Measurements from ENCODE around the gene ADGRB3. TPM values are rescaled to one million over a fixed set of nuclear protein-coding genes. Genes with fewer than 3 reads are reported as not detected.

The ADGRB3 gene
- total and polyA plus RNA-seq, 10 of the 15 experiments (the other 5 are each of a cell fraction or from before 2014, with no cell fraction given) = 0.03 to 0.06 TPM; not detected in 8

- DNase-seq (ENCODE audit: low read depth, low spot score) = no peak
- H2AFZ ChIP-seq (ENCODE audit: control insufficient read depth, low read depth, low read length) = no peak overlapping the region
- H3K9ac ChIP-seq (ENCODE audit: control insufficient read depth, insufficient read depth, low read length) = no peak overlapping the region
- ChIA-PET POLR2A (no interaction called here), CTCF (interaction anchor here (0.6 kb wide), 1 partner anchor 9 kb away, joined by 3 read pairs; no protein-coding TSS in a partner anchor), SMC1A (ENCODE audit: uncharacterized antibody, unreplicated experiment) (interaction anchor here (1.3 kb wide), 1 partner anchor 337 kb away, joined by 3 read pairs; no protein-coding TSS in a partner anchor), RAD21 (ENCODE audit: unreplicated experiment) (no interaction called here)
- H3K36me3 ChIP-seq (ENCODE audit: control insufficient read depth in 2 of 2, insufficient read depth in 2 of 2, low read length in 1 of 2) = no peaks in the 10 kb centered on the region
- intact Hi-C loops (cut with micrococcal nuclease; ENCODE audit: unreplicated experiment) (loop anchor here (1.0 to 10.0 kb wide), 3 partner anchors 91 to 623 kb away; no protein-coding TSS in a partner anchor), in situ Hi-C loops (cut with MboI) (loop anchor here (10.0 to 25.0 kb wide), 2 partner anchors 333 to 1144 kb away; partner anchors contain the start of gene ADGRB3)
- no peak for FAIRE-seq
- H4K20me1 ChIP-seq (ENCODE audit: control insufficient read depth, insufficient read depth) = no peaks in the 10 kb centered on the region
- no TSS peak for BruUV-seq (replicated peaks)
- H3K4me2 ChIP-seq (ENCODE audit: control insufficient read depth, insufficient read depth) = no peak overlapping the region
- no peaks in the 10 kb centered on the region for H3K9me3 ChIP-seq (replicated peaks; ENCODE audit: control insufficient read depth, insufficient read depth, low read length)
- no peaks in the 10 kb centered on the region for H3K79me2 ChIP-seq (ENCODE audit: control insufficient read depth, insufficient read depth, low read length)
- TF ChIP-seq, protein P1, sequence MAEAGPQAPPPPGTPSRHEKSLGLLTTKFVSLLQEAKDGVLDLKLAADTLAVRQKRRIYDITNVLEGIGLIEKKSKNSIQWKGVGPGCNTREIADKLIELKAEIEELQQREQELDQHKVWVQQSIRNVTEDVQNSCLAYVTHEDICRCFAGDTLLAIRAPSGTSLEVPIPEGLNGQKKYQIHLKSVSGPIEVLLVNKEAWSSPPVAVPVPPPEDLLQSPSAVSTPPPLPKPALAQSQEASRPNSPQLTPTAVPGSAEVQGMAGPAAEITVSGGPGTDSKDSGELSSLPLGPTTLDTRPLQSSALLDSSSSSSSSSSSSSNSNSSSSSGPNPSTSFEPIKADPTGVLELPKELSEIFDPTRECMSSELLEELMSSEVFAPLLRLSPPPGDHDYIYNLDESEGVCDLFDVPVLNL (IDR thresholded peaks at IDR 0.05; ENCODE audit: low read depth, low read length) = no peak
- TF ChIP-seq TCF7 (IDR thresholded peaks at IDR 0.05; ENCODE audit: borderline replicate concordance) (no peak), ZSCAN29 (IDR thresholded peaks at IDR 0.05) (no peak), EP300 (IDR thresholded peaks at IDR 0.05; ENCODE audit: borderline replicate concordance in 1 of 2, control insufficient read depth in 1 of 2, low read depth in 2 of 2, low read length in 2 of 2) (no peak), MTA3 (IDR thresholded peaks at IDR 0.05; ENCODE audit: borderline replicate concordance, low read length) (no peak)
- TF ChIP-seq, protein P2, sequence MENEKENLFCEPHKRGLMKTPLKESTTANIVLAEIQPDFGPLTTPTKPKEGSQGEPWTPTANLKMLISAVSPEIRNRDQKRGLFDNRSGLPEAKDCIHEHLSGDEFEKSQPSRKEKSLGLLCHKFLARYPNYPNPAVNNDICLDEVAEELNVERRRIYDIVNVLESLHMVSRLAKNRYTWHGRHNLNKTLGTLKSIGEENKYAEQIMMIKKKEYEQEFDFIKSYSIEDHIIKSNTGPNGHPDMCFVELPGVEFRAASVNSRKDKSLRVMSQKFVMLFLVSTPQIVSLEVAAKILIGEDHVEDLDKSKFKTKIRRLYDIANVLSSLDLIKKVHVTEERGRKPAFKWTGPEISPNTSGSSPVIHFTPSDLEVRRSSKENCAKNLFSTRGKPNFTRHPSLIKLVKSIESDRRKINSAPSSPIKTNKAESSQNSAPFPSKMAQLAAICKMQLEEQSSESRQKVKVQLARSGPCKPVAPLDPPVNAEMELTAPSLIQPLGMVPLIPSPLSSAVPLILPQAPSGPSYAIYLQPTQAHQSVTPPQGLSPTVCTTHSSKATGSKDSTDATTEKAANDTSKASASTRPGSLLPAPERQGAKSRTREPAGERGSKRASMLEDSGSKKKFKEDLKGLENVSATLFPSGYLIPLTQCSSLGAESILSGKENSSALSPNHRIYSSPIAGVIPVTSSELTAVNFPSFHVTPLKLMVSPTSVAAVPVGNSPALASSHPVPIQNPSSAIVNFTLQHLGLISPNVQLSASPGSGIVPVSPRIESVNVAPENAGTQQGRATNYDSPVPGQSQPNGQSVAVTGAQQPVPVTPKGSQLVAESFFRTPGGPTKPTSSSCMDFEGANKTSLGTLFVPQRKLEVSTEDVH (IDR thresholded peaks at IDR 0.05; ENCODE audit: low read depth, partially characterized antibody) = no peak
- no peak for ATAC-seq
- H3K27ac ChIP-seq (ENCODE audit: control insufficient read depth, insufficient read depth) = no peak overlapping the region
- H3K4me3 ChIP-seq = no peak overlapping the region
- no peaks in the 10 kb centered on the region; a peak in 1 of 4 replicates for H3K27me3 ChIP-seq (replicated peaks in 1 of 2; ENCODE audit: control insufficient read depth in 2 of 2, insufficient read depth in 2 of 2, low read length in 1 of 2)
- 1% methylated on average over 4 of the region's 4 CpGs for WGBS (ENCODE audit: insufficient coverage, insufficient replicate concordance, low lambda C conversion rate, missing lambda C conversion rate)
- H3K4me1 ChIP-seq (ENCODE audit: control insufficient read depth, insufficient read depth, low read length) = no peaks in the 10 kb centered on the region
These were observed 333.2 kb downstream of the ADGRB3 start for GRCh38 chr6:68968301-68968649.
